HCT116 (cell line): Measurements from ENCODE around the gene AP1AR.

Experiments
- EZH2 ChIP-seq: fragments of 200-600 bp; sonication (generic); IDR thresholded peaks from 2 replicates; pipeline ENCODE4 v1.6.1; 2017; ENCODE audit warnings: antibody characterized with exemption, mixed run types
- FOSL1 ChIP-seq: IDR thresholded peaks from 2 replicates; pipeline ENCODE4 v1.6.1; 2012; ENCODE audit warnings: low read depth
- JUND ChIP-seq: IDR thresholded peaks from 2 replicates; pipeline ENCODE4 v1.6.1; 2012
- POLR2A ChIP-seq: IDR thresholded peaks from 2 replicates; pipeline ENCODE4 v1.7.0; 2011; ENCODE audit warnings: borderline replicate concordance; ENCODE audit not compliant: insufficient read depth, insufficient read length; ENCODE audit errors: extremely low read depth
- POLR2AphosphoS5 ChIP-seq: IDR thresholded peaks from 2 replicates; pipeline ENCODE4 v1.6.1; 2011; ENCODE audit warnings: mild to moderate bottlenecking, low read depth, low read length, moderate library complexity
- RAD21 ChIP-seq: IDR thresholded peaks from 2 replicates; pipeline ENCODE4 v1.6.1; 2012; ENCODE audit warnings: low read depth, mild to moderate bottlenecking
- SIN3A ChIP-seq: IDR thresholded peaks from 2 replicates; pipeline ENCODE4 v1.6.1; 2012; ENCODE audit warnings: low read depth
- YY1 ChIP-seq: IDR thresholded peaks from 2 replicates; pipeline ENCODE4 v1.6.1; 2011; ENCODE audit warnings: low read length, low read depth, moderate library complexity, mild to moderate bottlenecking; ENCODE audit not compliant: insufficient replicate concordance; ENCODE audit errors: extremely low read depth
- ZNF274 ChIP-seq: fragments of 200-500 bp; sonication (Bioruptor generic); IDR thresholded peaks from 2 replicates; pipeline ENCODE4 v1.6.1; 2014; ENCODE audit warnings: mild to moderate bottlenecking, low read depth, low read length, inconsistent platforms
- TF ChIP-seq, protein P1 (sequence below), 3 experiments: fragments of 200-600 bp in 1 of 3; sonication (generic) in 1 of 3; IDR thresholded peaks in 2 of 3; conservative IDR thresholded peaks in 1 of 3; 2 replicates each; pipeline ENCODE4 v1.5.1; 2012 to 2017; ENCODE audit warnings: low read depth in 2 of 3, low read length in 2 of 3, antibody characterized with exemption in 1 of 3, borderline replicate concordance in 1 of 3, control low read depth in 1 of 3, mild to moderate bottlenecking in 1 of 3, mixed read lengths in 1 of 3, mixed run types in 1 of 3, moderate library complexity in 1 of 3; ENCODE audit not compliant: insufficient read depth in 1 of 3
- TF ChIP-seq, protein P2 (sequence below): IDR thresholded peaks from 2 replicates; pipeline ENCODE4 v1.6.1; 2012
- TF ChIP-seq, protein P3 (sequence below): IDR thresholded peaks from 2 replicates; pipeline ENCODE4 v1.6.1; 2011; ENCODE audit warnings: mild to moderate bottlenecking, low read length, moderate library complexity; ENCODE audit not compliant: insufficient replicate concordance; ENCODE audit errors: extremely low read depth

DNA sequence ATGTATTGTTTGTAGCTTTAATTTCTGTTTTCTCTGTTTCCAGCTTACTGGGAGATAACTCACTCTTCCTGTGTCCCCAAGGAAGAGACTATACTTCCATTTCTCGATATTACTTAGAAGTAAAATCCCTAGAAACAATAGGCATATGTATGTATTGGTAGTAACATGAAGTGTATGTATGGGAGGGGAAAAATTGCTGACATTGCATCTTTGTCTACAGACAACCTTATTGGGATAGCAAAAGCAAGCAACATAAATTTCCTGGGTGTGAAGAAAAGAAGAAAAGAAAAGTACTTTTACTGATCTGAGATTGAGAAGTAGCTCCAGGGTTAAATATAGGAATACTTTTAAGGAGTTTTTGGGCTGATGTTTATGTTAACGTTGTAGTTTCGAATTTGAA is 15.4 kb downstream of the AP1AR start:
- TF ChIP-seq, protein P1, sequence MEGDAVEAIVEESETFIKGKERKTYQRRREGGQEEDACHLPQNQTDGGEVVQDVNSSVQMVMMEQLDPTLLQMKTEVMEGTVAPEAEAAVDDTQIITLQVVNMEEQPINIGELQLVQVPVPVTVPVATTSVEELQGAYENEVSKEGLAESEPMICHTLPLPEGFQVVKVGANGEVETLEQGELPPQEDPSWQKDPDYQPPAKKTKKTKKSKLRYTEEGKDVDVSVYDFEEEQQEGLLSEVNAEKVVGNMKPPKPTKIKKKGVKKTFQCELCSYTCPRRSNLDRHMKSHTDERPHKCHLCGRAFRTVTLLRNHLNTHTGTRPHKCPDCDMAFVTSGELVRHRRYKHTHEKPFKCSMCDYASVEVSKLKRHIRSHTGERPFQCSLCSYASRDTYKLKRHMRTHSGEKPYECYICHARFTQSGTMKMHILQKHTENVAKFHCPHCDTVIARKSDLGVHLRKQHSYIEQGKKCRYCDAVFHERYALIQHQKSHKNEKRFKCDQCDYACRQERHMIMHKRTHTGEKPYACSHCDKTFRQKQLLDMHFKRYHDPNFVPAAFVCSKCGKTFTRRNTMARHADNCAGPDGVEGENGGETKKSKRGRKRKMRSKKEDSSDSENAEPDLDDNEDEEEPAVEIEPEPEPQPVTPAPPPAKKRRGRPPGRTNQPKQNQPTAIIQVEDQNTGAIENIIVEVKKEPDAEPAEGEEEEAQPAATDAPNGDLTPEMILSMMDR (IDR thresholded peaks at IDR 0.05 in 2 of 3, conservative IDR thresholded peaks at IDR 0.05 in 1 of 3; ENCODE audit: borderline replicate concordance in 1 of 3, insufficient read depth in 1 of 3, low read depth in 2 of 3, low read length in 2 of 3), result no peak
- TF ChIP-seq POLR2AphosphoS5 (no peak), POLR2A (no peak), YY1 (no peak), RAD21 (no peak), JUND (no peak), FOSL1 (no peak), EZH2 (no peak), SIN3A (no peak), ZNF274 (no peak)
- TF ChIP-seq, protein P2, sequence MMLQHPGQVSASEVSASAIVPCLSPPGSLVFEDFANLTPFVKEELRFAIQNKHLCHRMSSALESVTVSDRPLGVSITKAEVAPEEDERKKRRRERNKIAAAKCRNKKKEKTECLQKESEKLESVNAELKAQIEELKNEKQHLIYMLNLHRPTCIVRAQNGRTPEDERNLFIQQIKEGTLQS, result no peak
- TF ChIP-seq, protein P3, sequence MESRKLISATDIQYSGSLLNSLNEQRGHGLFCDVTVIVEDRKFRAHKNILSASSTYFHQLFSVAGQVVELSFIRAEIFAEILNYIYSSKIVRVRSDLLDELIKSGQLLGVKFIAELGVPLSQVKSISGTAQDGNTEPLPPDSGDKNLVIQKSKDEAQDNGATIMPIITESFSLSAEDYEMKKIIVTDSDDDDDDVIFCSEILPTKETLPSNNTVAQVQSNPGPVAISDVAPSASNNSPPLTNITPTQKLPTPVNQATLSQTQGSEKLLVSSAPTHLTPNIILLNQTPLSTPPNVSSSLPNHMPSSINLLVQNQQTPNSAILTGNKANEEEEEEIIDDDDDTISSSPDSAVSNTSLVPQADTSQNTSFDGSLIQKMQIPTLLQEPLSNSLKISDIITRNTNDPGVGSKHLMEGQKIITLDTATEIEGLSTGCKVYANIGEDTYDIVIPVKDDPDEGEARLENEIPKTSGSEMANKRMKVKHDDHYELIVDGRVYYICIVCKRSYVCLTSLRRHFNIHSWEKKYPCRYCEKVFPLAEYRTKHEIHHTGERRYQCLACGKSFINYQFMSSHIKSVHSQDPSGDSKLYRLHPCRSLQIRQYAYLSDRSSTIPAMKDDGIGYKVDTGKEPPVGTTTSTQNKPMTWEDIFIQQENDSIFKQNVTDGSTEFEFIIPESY, result no peak
